Measurements from ENCODE around the gene MMP10. TPM values are rescaled to one million over a fixed set of nuclear protein-coding genes. Genes with fewer than 3 reads are reported as not detected.

Gene MMP10
- polyA plus RNA-seq, 1 donor (not counting 4 experiments of a cell fraction or from before 2014, with no cell fraction given), result 19.1 TPM

GRCh38 chr11:102753267-102753666 lies 27.2 kb downstream of the MMP10 start:
- H2AFZ ChIP-seq (ENCODE audit: control insufficient read depth, low read length), result no peak overlapping the region

GRCh38 chr11:102751673-102752072 lies 28.8 kb downstream of the MMP10 start:
- dilution Hi-C loops (cut with MboI; ENCODE audit: extremely low pct_ligation_motif_present, low sequenced_read_pairs), result no loop called here
- H3K9me1 ChIP-seq (ENCODE audit: control insufficient read depth, extremely low read depth, insufficient read depth, low read length), result no peaks in the 10 kb centered on the region
- no peaks in the 10 kb centered on the region for H3K27me3 ChIP-seq (ENCODE audit: control insufficient read depth, extremely low read depth, insufficient read depth, low read length)
- no peak overlapping the region for H2AFZ ChIP-seq (ENCODE audit: control insufficient read depth, low read length)
- no peak for DNase-seq (ENCODE audit: low read depth, low spot score)
- no peaks in the 10 kb centered on the region for H4K20me1 ChIP-seq (ENCODE audit: control insufficient read depth, extremely low read depth, insufficient read depth, low read length)
- H3K79me2 ChIP-seq (ENCODE audit: control insufficient read depth, insufficient read depth, low read length), result no peaks in the 10 kb centered on the region
- H3K4me2 ChIP-seq (ENCODE audit: control insufficient read depth, extremely low read depth, insufficient read depth, low read depth, low read length), result no peak overlapping the region
- no peak for TF ChIP-seq EZH2 (IDR thresholded peaks at IDR 0.05; ENCODE audit: low read length)
- no peak for TF ChIP-seq CTCF (optimal IDR thresholded peaks at IDR 0.05 in 1 of 3, IDR thresholded peaks at IDR 0.05 in 1 of 3, conservative IDR thresholded peaks at IDR 0.05 in 1 of 3; ENCODE audit: extremely low read depth in 1 of 3, insufficient read depth in 2 of 3, low read length in 3 of 3)
- H3K27ac ChIP-seq (ENCODE audit: control insufficient read depth, insufficient read depth, low read length), result no peak overlapping the region
- peaks cover 9% of the 10 kb centered on the region for H3K4me1 ChIP-seq (ENCODE audit: control insufficient read depth, extremely low read depth, insufficient read depth, low read length)
- H3K9me3 ChIP-seq (ENCODE audit: control insufficient read depth, low read depth, low read length), result no peaks in the 10 kb centered on the region
- FAIRE-seq, result no peak
- no peaks in the 10 kb centered on the region for H3K36me3 ChIP-seq (ENCODE audit: control insufficient read depth in 2 of 2, extremely low read depth in 1 of 2, insufficient read depth in 2 of 2, low read length in 2 of 2)
- no peak overlapping the region for H3K4me3 ChIP-seq (ENCODE audit: control insufficient read depth in 2 of 3, extremely low read depth in 1 of 3, insufficient read depth in 2 of 3, low read depth in 1 of 3, low read length in 3 of 3)
- no peak overlapping the region for H3K9ac ChIP-seq (ENCODE audit: control insufficient read depth, extremely low read depth, insufficient read depth, low read length)

More at GRCh38 chr11:102753267-102753666, 27.2 kb downstream of the MMP10 start:
- H3K9ac ChIP-seq (ENCODE audit: control insufficient read depth, extremely low read depth, insufficient read depth, low read length), result no peak overlapping the region
- no peaks in the 10 kb centered on the region for H3K27me3 ChIP-seq (ENCODE audit: control insufficient read depth, extremely low read depth, insufficient read depth, low read length)
- H3K4me2 ChIP-seq (ENCODE audit: control insufficient read depth, extremely low read depth, insufficient read depth, low read depth, low read length), result no peak overlapping the region
- H3K9me3 ChIP-seq (ENCODE audit: control insufficient read depth, low read depth, low read length), result no peaks in the 10 kb centered on the region
- H3K79me2 ChIP-seq (ENCODE audit: control insufficient read depth, insufficient read depth, low read length), result no peaks in the 10 kb centered on the region
- no peaks in the 10 kb centered on the region for H4K20me1 ChIP-seq (ENCODE audit: control insufficient read depth, extremely low read depth, insufficient read depth, low read length)
- DNase-seq (ENCODE audit: low read depth, low spot score) (no peak), FAIRE-seq (peak; percentile 68)
- no peak overlapping the region for H3K27ac ChIP-seq (ENCODE audit: control insufficient read depth, insufficient read depth, low read length)
- H3K4me1 ChIP-seq (ENCODE audit: control insufficient read depth, extremely low read depth, insufficient read depth, low read length), result peaks cover 12% of the 10 kb centered on the region
- dilution Hi-C loops (cut with MboI; ENCODE audit: extremely low pct_ligation_motif_present, low sequenced_read_pairs), result no loop called here
- H3K9me1 ChIP-seq (ENCODE audit: control insufficient read depth, extremely low read depth, insufficient read depth, low read length), result no peaks in the 10 kb centered on the region
- no peak overlapping the region for H3K4me3 ChIP-seq (ENCODE audit: control insufficient read depth in 2 of 3, extremely low read depth in 1 of 3, insufficient read depth in 2 of 3, low read depth in 1 of 3, low read length in 3 of 3)
- no peak for TF ChIP-seq EZH2 (IDR thresholded peaks at IDR 0.05; ENCODE audit: low read length)
- no peak for TF ChIP-seq CTCF (optimal IDR thresholded peaks at IDR 0.05 in 1 of 3, IDR thresholded peaks at IDR 0.05 in 1 of 3, conservative IDR thresholded peaks at IDR 0.05 in 1 of 3; ENCODE audit: extremely low read depth in 1 of 3, insufficient read depth in 2 of 3, low read length in 3 of 3)
- H3K36me3 ChIP-seq (ENCODE audit: control insufficient read depth in 2 of 2, extremely low read depth in 1 of 2, insufficient read depth in 2 of 2, low read length in 2 of 2), result no peaks in the 10 kb centered on the region
